Tibial artery (tissue), 4 donors: Measurements from ENCODE around the gene PSMD9.

Experiments used
- DNase-seq, 2 donors: peaks; one replicate each; pipeline ENCODE4 v3.0.0-alpha.2; 2019
- H3K27ac ChIP-seq, 2 donors: fragments of 200-600 bp; sonication (generic) in 1 of 2; 1 replicate in 1 of 2; 2 replicates in 1 of 2; pipeline ENCODE4 v1.5.1; 2018 to 2019; ENCODE audit warnings: mild to moderate bottlenecking in 1 of 2
- H3K27me3 ChIP-seq, 2 donors: fragments of 200-600 bp; sonication (generic) in 1 of 2; one replicate each; pipeline versions ENCODE4 v1.5.1 to v1.6.0; 2016 to 2019
- H3K36me3 ChIP-seq, 3 donors: fragments of 200-600 bp; sonication (generic) in 2 of 3; one replicate each; pipeline ENCODE4 v1.5.1; 2016 to 2019; ENCODE audit warnings: mild to moderate bottlenecking in 2 of 3
- H3K4me1 ChIP-seq, 4 donors: fragments of 200-600 bp; sonication (generic) in 2 of 4; 1 replicate in 3 of 4; 2 replicates in 1 of 4; pipeline ENCODE4 v1.5.1; 2016 to 2019
- H3K4me3 ChIP-seq, 2 donors: fragments of 200-600 bp; sonication (generic) in 1 of 2; 1 replicate in 1 of 2; 2 replicates in 1 of 2; pipeline ENCODE4 v1.5.1; 2018 to 2019; ENCODE audit warnings: mild to moderate bottlenecking in 2 of 2
- H3K9me3 ChIP-seq, 3 donors: fragments of 200-600 bp; sonication (generic) in 1 of 3; one replicate each; pipeline ENCODE4 v1.5.1; 2016 to 2019
- CTCF ChIP-seq, 2 experiments: fragments of 200-600 bp in 1 of 2; fragments of 450-650 bp in 1 of 2; IDR thresholded peaks; one replicate each; pipeline ENCODE4 v1.5.1; 2017 to 2019; ENCODE audit warnings: antibody characterized with exemption in 2 of 2, mild to moderate bottlenecking in 1 of 2, moderate library complexity in 1 of 2
- intact Hi-C: fragments of 100-400 bp; cut with DNase I; formaldehyde crosslinking; loops from one replicate; pipeline ENCODE4 v1.15.0; 2023; ENCODE audit warnings: low total_unique reads

PSMD9 gene

GRCh38 chr12:121893961-121894460, 5.4 kb downstream of the PSMD9 start:
- Histone ChIP-seq H3K4me1 (peaks cover 0 to 44% (median 26%) of the 10 kb centered on the region in 4 donors), H3K36me3 (peaks cover 13 to 57% (median 43%) of the 10 kb centered on the region in 3 donors), H3K27ac (peak overlapping the region in 1 of 2 donors; percentile 2), H3K4me3 (no peak overlapping the region), H3K27me3 (no peaks in the 10 kb centered on the region), H3K9me3 (no peaks in the 10 kb centered on the region)
- no peak for TF ChIP-seq CTCF (IDR thresholded peaks at IDR 0.05)
- intact Hi-C loops: loop anchor here (10.0 kb wide), 1 partner anchor 199 kb away; no protein-coding TSS in a partner anchor
- no peak for DNase-seq

GRCh38 chr12:121894633-121895032, 6.0 kb downstream of the PSMD9 start:
- DNase-seq: no peak
- H3K27me3 ChIP-seq: no peaks in the 10 kb centered on the region
- intact Hi-C loops: loop anchor here (10.0 kb wide), 1 partner anchor 200 kb away; no protein-coding TSS in a partner anchor
- H3K4me3 ChIP-seq: no peak overlapping the region
- peaks cover 0 to 38% (median 23%) of the 10 kb centered on the region in 4 donors for H3K4me1 ChIP-seq
- no peak for TF ChIP-seq CTCF (IDR thresholded peaks at IDR 0.05)
- H3K9me3 ChIP-seq: no peaks in the 10 kb centered on the region
- no peak overlapping the region for H3K27ac ChIP-seq
- peaks cover 19 to 63% (median 49%) of the 10 kb centered on the region in 3 donors for H3K36me3 ChIP-seq

GRCh38 chr12:121898287-121898686, 9.7 kb downstream of the PSMD9 start:
- TF ChIP-seq CTCF (IDR thresholded peaks at IDR 0.05): no peak
- Histone ChIP-seq H3K9me3 (no peaks in the 10 kb centered on the region), H3K4me3 (no peak overlapping the region), H3K4me1 (peaks cover 0 to 11% (median 8%) of the 10 kb centered on the region in 4 donors), H3K27ac (no peak overlapping the region), H3K27me3 (no peaks in the 10 kb centered on the region), H3K36me3 (peaks cover 49 to 88% (median 83%) of the 10 kb centered on the region in 3 donors)
- no peak for DNase-seq
- intact Hi-C loops: loop anchor here (10.0 kb wide), 1 partner anchor 203 kb away; no protein-coding TSS in a partner anchor

GRCh38 chr12:121899590-121899989, 11.0 kb downstream of the PSMD9 start:
- no peak for DNase-seq
- Histone ChIP-seq H3K36me3 (peaks cover 58 to 95% (median 93%) of the 10 kb centered on the region in 3 donors), H3K27me3 (no peaks in the 10 kb centered on the region), H3K9me3 (no peaks in the 10 kb centered on the region), H3K4me1 (no peaks in the 10 kb centered on the region), H3K27ac (no peak overlapping the region), H3K4me3 (no peak overlapping the region)
- intact Hi-C loops: loop anchor here (10.0 kb wide), 1 partner anchor 205 kb away; no protein-coding TSS in a partner anchor
- TF ChIP-seq CTCF (IDR thresholded peaks at IDR 0.05): no peak

GRCh38 chr12:121903202-121903601, 14.6 kb downstream of the PSMD9 start:
- TF ChIP-seq CTCF (IDR thresholded peaks at IDR 0.05): no peak
- intact Hi-C loops: no loop called here
- H3K4me3 ChIP-seq: no peak overlapping the region
- no peaks in the 10 kb centered on the region for H3K9me3 ChIP-seq
- H3K36me3 ChIP-seq: peaks cover 66 to 96% (median 91%) of the 10 kb centered on the region in 3 donors
- no peaks in the 10 kb centered on the region for H3K4me1 ChIP-seq
- no peak for DNase-seq
- no peak overlapping the region for H3K27ac ChIP-seq
- H3K27me3 ChIP-seq: no peaks in the 10 kb centered on the region
